Neural cell (in vitro differentiated cells): ENCODE data around the gene EYA2. TPM values are rescaled to one million over a fixed set of nuclear protein-coding genes. Genes with fewer than 3 reads are reported as not detected.

Experiments
- H2AFZ ChIP-seq: fragments of 200-600, 300-800 bp; sonication (generic), shearing (Covaris generic); 2 replicates; pipeline ENCODE4 v1.6.0; 2014; ENCODE audit warnings: low read depth, mild to moderate bottlenecking, antibody characterized with exemption, low read length, moderate library complexity
- H3F3A ChIP-seq: fragments of 200-600 bp; shearing (Covaris generic); 2 replicates; pipeline ENCODE4 v1.6.1; 2016; ENCODE audit warnings: mild to moderate bottlenecking, moderate library complexity, mixed read lengths, antibody characterized with exemption, low read length; ENCODE audit not compliant: insufficient read depth, poor library complexity, severe bottlenecking
- H3K27ac ChIP-seq: fragments of 200-600, 300-800 bp; sonication (generic), shearing (Covaris generic); 2 replicates; pipeline ENCODE4 v1.5.1; 2014; ENCODE audit warnings: mild to moderate bottlenecking, low read length, moderate library complexity
- H3K27me3 ChIP-seq: fragments of 300-800, 200-600 bp; sonication (generic), shearing (Covaris generic); 2 replicates; pipeline ENCODE4 v1.6.0; 2014; ENCODE audit warnings: mild to moderate bottlenecking, low read depth, low read length, moderate library complexity; ENCODE audit not compliant: insufficient read depth
- H3K36me3 ChIP-seq: fragments of 300-800, 200-600 bp; sonication (generic), shearing (Covaris generic); 2 replicates; pipeline ENCODE4 v1.5.1; 2014; ENCODE audit warnings: mild to moderate bottlenecking, antibody characterized with exemption, low read length, moderate library complexity; ENCODE audit not compliant: insufficient read depth
- H3K4me2 ChIP-seq: fragments of 300-800, 200-600 bp; sonication (generic), shearing (Covaris generic); 2 replicates; pipeline ENCODE4 v1.6.0; 2014; ENCODE audit warnings: mild to moderate bottlenecking, low read length
- H3K4me3 ChIP-seq: fragments of 300-800, 200-600 bp; sonication (generic), shearing (Covaris generic); 2 replicates; pipeline ENCODE4 v1.5.1; 2014; ENCODE audit warnings: mild to moderate bottlenecking, low read length, moderate library complexity
- H3K79me2 ChIP-seq: fragments of 200-600 bp; shearing (Covaris generic); replicated peaks from 2 replicates; pipeline ENCODE4 v1.6.0; 2014; ENCODE audit warnings: mild to moderate bottlenecking, low read length, moderate library complexity; ENCODE audit not compliant: insufficient read depth
- H3K9ac ChIP-seq: fragments of 300-800, 200-600 bp; sonication (generic), shearing (Covaris generic); 2 replicates; pipeline ENCODE4 v1.6.1; 2016; ENCODE audit warnings: mild to moderate bottlenecking, low read length, mixed read lengths
- H3K9me2 ChIP-seq: fragments of 200-600 bp; shearing (Covaris generic); 2 replicates; pipeline ENCODE4 v1.6.1; 2016; ENCODE audit warnings: mild to moderate bottlenecking, low read length, mixed read lengths; ENCODE audit not compliant: insufficient read depth
- H3K9me3 ChIP-seq: fragments of 200-600, 300-800 bp; sonication (generic), shearing (Covaris generic); 2 replicates; pipeline ENCODE4 v1.6.1; 2016; ENCODE audit warnings: mild to moderate bottlenecking, mixed run types, low read length, moderate library complexity, mixed read lengths
- H4K20me1 ChIP-seq: fragments of 200-600 bp; shearing (Covaris generic); 2 replicates; pipeline ENCODE4 v1.6.1; 2016; ENCODE audit warnings: mild to moderate bottlenecking, mixed run types; ENCODE audit not compliant: insufficient read depth
- CTCF ChIP-seq: fragments of 450-650 bp; IDR thresholded peaks from 2 replicates; pipeline ENCODE4 v1.5.1; 2014; ENCODE audit warnings: antibody characterized with exemption, mild to moderate bottlenecking, moderate library complexity; ENCODE audit not compliant: poor library complexity, severe bottlenecking
- EP300 ChIP-seq: fragments of 450-650 bp; conservative IDR thresholded peaks from 2 replicates; pipeline ENCODE4 v1.6.1; 2014; ENCODE audit warnings: antibody characterized with exemption, mild to moderate bottlenecking, moderate library complexity; ENCODE audit not compliant: poor library complexity, severe bottlenecking
- EZH2 ChIP-seq: fragments of 200-600, 300-800 bp; shearing (Covaris generic), sonication (generic); IDR thresholded peaks from 2 replicates; pipeline ENCODE4 v1.6.1; 2014; ENCODE audit warnings: antibody characterized with exemption, low read length, borderline replicate concordance, mild to moderate bottlenecking; ENCODE audit not compliant: insufficient read depth, poor library complexity, severe bottlenecking
- MXI1 ChIP-seq: fragments of 450-650 bp; conservative IDR thresholded peaks from 2 replicates; pipeline ENCODE4 v1.6.1; 2014; ENCODE audit warnings: antibody characterized with exemption, mild to moderate bottlenecking; ENCODE audit not compliant: poor library complexity, severe bottlenecking
- POLR2AphosphoS5 ChIP-seq: IDR thresholded peaks from 2 replicates; pipeline ENCODE4 v1.6.1; 2012
- RAD21 ChIP-seq: fragments of 450-650 bp; conservative IDR thresholded peaks from 2 replicates; pipeline ENCODE4 v1.6.1; 2014; ENCODE audit warnings: antibody characterized with exemption, mild to moderate bottlenecking, moderate library complexity
- REST ChIP-seq: IDR thresholded peaks from 2 replicates; pipeline ENCODE4 v1.6.1; 2012; ENCODE audit warnings: borderline replicate concordance
- SMC3 ChIP-seq: fragments of 450-650 bp; conservative IDR thresholded peaks from 2 replicates; pipeline ENCODE4 v1.6.1; 2014; ENCODE audit warnings: antibody characterized with exemption, mild to moderate bottlenecking, moderate library complexity; ENCODE audit not compliant: poor library complexity
- TAF1 ChIP-seq: IDR thresholded peaks from 2 replicates; pipeline ENCODE4 v1.6.1; 2012; ENCODE audit warnings: low read depth
- polyA plus RNA-seq: library from polyadenylated mRNA; depleted of rRNA; stranded (reverse); fragments of >200 nt; gene quantifications from 2 replicates; pipeline ENCODE4 v1.2.3, GENCODE V29; 2014

Gene EYA2
- polyA plus RNA-seq, 1 donor from 2014 or later, result 0.88 TPM

GRCh38 chr20:47221036-47221625 is 326.5 kb downstream of the EYA2 start:
- no peak for TF ChIP-seq RAD21
- no peak for TF ChIP-seq EZH2
- no peak for TF ChIP-seq EP300
- TF ChIP-seq MXI1, result no peak
- no peak for TF ChIP-seq POLR2AphosphoS5
- no peak for TF ChIP-seq CTCF
- TF ChIP-seq SMC3, result no peak
- TF ChIP-seq TAF1, result no peak
- no peak for TF ChIP-seq REST
- Histone ChIP-seq H3K27me3 (no peaks in the 10 kb centered on the region), H3K36me3 (peaks cover 2% of the 10 kb centered on the region)

DNA sequence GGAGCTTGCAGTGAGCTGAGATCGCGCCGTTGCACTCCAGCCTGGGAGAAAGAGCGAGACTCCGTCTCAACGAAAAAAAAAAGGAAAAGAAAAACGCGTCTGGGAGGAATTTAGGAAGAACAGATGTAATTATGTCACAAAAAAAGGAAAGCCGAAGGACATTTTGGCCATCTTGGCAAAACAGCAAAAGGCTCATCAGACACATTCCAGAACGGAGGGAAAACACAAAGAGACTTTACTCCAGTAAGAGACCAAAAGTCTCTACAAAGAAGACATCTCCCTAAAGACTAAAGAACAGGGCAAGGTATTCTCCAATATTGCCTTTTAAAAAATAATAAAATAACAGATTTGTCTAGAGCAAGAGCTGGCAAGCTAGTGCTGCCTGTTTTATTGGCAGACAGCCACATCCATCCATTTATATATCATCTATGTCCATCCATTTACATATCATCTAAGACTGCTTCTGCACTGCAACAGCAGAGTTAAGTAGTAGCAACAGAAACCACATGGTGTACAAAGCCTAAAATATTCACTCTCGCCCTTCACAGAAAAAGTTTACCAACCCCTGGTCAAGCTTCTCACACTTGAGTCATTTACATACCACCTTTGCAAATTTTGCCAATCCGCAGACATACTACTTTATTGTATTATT is 328.0 kb downstream of the EYA2 start:
- peaks cover 6% of the 10 kb centered on the region for H3K36me3 ChIP-seq
- no peak overlapping the region for H3K4me2 ChIP-seq
- H3K9me3 ChIP-seq, result no peaks in the 10 kb centered on the region
- H4K20me1 ChIP-seq, result no peaks in the 10 kb centered on the region
- TF ChIP-seq EP300, result no peak
- TF ChIP-seq TAF1, result no peak
- TF ChIP-seq POLR2AphosphoS5, result no peak
- TF ChIP-seq EZH2, result no peak
- TF ChIP-seq MXI1, result no peak
- TF ChIP-seq CTCF, result no peak
- no peak for TF ChIP-seq REST
- TF ChIP-seq SMC3, result no peak
- no peak for TF ChIP-seq RAD21
- no peaks in the 10 kb centered on the region for H3K79me2 ChIP-seq
- no peak overlapping the region for H3K4me3 ChIP-seq
- H2AFZ ChIP-seq, result no peak overlapping the region
- H3K9ac ChIP-seq, result no peak overlapping the region
- no peak overlapping the region for H3K27ac ChIP-seq
- H3K9me2 ChIP-seq, result no peaks in the 10 kb centered on the region
- no peaks in the 10 kb centered on the region for H3F3A ChIP-seq
- H3K27me3 ChIP-seq, result no peaks in the 10 kb centered on the region

More at GRCh38 chr20:47221036-47221625, 326.5 kb downstream of the EYA2 start:
- H3K27ac ChIP-seq, result no peak overlapping the region
- no peaks in the 10 kb centered on the region for H3K9me3 ChIP-seq
- no peaks in the 10 kb centered on the region for H3K9me2 ChIP-seq
- H3K79me2 ChIP-seq, result no peaks in the 10 kb centered on the region
- H4K20me1 ChIP-seq, result no peaks in the 10 kb centered on the region
- H3F3A ChIP-seq, result no peaks in the 10 kb centered on the region
- no peak overlapping the region for H3K4me2 ChIP-seq
- H3K4me3 ChIP-seq, result no peak overlapping the region
- H3K9ac ChIP-seq, result no peak overlapping the region
- H2AFZ ChIP-seq, result no peak overlapping the region
